Measurements from ENCODE around the gene DAP. TPM values are rescaled to one million over a fixed set of nuclear protein-coding genes. Genes with fewer than 3 reads are reported as not detected.

The DAP gene
- total RNA-seq, 1 experiment from 2014 or later, result 138 TPM

DNA sequence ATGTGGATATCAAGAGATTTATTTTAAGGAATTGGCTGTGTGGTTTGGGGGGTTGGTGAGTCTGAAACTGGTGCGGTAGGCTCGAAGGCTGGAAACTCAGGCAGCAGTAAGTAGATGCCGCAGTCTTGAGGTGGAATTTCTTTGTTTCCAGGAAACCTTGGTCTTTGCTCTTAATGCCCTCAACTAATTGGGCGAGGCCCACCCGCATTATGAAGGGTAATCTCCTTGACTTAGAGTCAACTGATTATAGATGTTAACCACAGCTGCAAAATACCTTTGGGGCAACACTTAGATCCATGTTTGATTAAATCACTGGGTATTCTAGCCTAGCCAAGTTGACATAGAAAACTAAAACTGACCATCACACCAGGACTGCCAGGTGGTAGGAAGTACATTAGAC lies 113.4 kb downstream of the DAP start:
- no TSS peak for BruUV-seq (replicated peaks)
- H3K36me3 Mint-ChIP-seq (ENCODE audit: insufficient read depth, unreplicated experiment), result no peaks in the 10 kb centered on the region
- TF ChIP-seq, protein P1, sequence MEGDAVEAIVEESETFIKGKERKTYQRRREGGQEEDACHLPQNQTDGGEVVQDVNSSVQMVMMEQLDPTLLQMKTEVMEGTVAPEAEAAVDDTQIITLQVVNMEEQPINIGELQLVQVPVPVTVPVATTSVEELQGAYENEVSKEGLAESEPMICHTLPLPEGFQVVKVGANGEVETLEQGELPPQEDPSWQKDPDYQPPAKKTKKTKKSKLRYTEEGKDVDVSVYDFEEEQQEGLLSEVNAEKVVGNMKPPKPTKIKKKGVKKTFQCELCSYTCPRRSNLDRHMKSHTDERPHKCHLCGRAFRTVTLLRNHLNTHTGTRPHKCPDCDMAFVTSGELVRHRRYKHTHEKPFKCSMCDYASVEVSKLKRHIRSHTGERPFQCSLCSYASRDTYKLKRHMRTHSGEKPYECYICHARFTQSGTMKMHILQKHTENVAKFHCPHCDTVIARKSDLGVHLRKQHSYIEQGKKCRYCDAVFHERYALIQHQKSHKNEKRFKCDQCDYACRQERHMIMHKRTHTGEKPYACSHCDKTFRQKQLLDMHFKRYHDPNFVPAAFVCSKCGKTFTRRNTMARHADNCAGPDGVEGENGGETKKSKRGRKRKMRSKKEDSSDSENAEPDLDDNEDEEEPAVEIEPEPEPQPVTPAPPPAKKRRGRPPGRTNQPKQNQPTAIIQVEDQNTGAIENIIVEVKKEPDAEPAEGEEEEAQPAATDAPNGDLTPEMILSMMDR (IDR thresholded peaks at IDR 0.05; ENCODE audit: unreplicated experiment), result no peak
- intact Hi-C loops (cut with micrococcal nuclease; ENCODE audit: unreplicated experiment), result no loop called here
- no peak overlapping the region for H3K4me3 Mint-ChIP-seq (ENCODE audit: low read depth, unreplicated experiment)
- H3K27me3 Mint-ChIP-seq (ENCODE audit: unreplicated experiment), result no peaks in the 10 kb centered on the region
- CTCF ChIA-PET, result no interaction called here
- no peaks in the 10 kb centered on the region for H3K4me1 Mint-ChIP-seq (ENCODE audit: low read depth, unreplicated experiment)
- no peak for DNase-seq
- H3K27ac Mint-ChIP-seq (ENCODE audit: unreplicated experiment), result no peak overlapping the region
- no peaks in the 10 kb centered on the region for H3K9me3 Mint-ChIP-seq (ENCODE audit: low read depth, unreplicated experiment)

DNA sequence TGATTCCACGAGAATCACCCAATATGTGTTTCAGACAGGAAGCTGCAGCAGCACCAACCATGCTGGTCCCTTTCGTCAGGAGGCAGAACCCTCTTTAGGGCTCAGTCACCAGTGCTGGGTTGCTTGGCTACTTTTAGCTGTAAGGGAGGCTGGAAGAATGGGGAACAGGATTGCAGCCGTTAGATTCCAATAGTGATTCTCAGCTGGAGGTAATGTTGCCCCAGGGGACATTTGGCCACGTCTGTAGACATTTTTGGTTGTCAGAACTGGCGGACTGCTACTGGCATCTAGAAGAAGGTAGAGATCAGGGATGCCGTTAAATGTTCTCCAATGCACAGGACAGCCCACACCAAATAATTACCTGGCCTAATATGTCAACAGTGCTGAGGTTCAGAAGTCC lies 115.4 kb downstream of the DAP start:
- H3K27ac Mint-ChIP-seq (ENCODE audit: unreplicated experiment), result no peak overlapping the region
- no peaks in the 10 kb centered on the region for H3K4me1 Mint-ChIP-seq (ENCODE audit: low read depth, unreplicated experiment)
- intact Hi-C loops (cut with micrococcal nuclease; ENCODE audit: unreplicated experiment), result no loop called here
- no peak overlapping the region for H3K4me3 Mint-ChIP-seq (ENCODE audit: low read depth, unreplicated experiment)
- no peak for DNase-seq
- no peaks in the 10 kb centered on the region for H3K9me3 Mint-ChIP-seq (ENCODE audit: low read depth, unreplicated experiment)
- H3K36me3 Mint-ChIP-seq (ENCODE audit: insufficient read depth, unreplicated experiment), result no peaks in the 10 kb centered on the region
- CTCF ChIA-PET, result no interaction called here
- H3K27me3 Mint-ChIP-seq (ENCODE audit: unreplicated experiment), result no peaks in the 10 kb centered on the region
- no TSS peak for BruUV-seq (replicated peaks)
- TF ChIP-seq, protein P1 (IDR thresholded peaks at IDR 0.05; ENCODE audit: unreplicated experiment), result no peak

DNA sequence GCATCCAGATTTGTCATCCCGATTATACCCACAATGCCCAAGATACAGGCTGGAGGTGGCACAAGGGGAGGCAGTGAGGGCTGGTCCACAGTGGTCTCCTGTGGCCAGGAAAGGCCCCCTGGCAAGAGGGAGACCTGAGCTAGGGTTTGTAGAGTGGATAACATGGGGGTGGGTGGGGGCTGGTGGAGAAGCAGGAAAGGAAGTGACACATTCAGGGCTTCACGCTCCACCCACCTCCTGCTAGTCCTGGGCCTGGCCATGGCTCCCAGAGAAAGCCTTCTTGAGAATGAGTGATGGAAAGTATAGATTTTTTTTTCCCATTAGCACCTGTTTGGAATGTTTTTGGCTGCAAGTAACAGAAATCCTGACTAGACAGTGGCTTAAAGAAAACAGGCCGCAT lies 115.9 kb downstream of the DAP start:
- BruUV-seq (replicated peaks), result no TSS peak
- TF ChIP-seq, protein P1 (IDR thresholded peaks at IDR 0.05; ENCODE audit: unreplicated experiment), result no peak
- CTCF ChIA-PET, result no interaction called here
- Mint-ChIP-seq H3K9me3 (ENCODE audit: low read depth, unreplicated experiment) (no peaks in the 10 kb centered on the region), H3K27me3 (ENCODE audit: unreplicated experiment) (no peaks in the 10 kb centered on the region), H3K4me1 (ENCODE audit: low read depth, unreplicated experiment) (no peaks in the 10 kb centered on the region), H3K4me3 (ENCODE audit: low read depth, unreplicated experiment) (no peak overlapping the region), H3K27ac (ENCODE audit: unreplicated experiment) (no peak overlapping the region), H3K36me3 (ENCODE audit: insufficient read depth, unreplicated experiment) (no peaks in the 10 kb centered on the region)
- intact Hi-C loops (cut with micrococcal nuclease; ENCODE audit: unreplicated experiment), result no loop called here
- DNase-seq, result no peak

DNA sequence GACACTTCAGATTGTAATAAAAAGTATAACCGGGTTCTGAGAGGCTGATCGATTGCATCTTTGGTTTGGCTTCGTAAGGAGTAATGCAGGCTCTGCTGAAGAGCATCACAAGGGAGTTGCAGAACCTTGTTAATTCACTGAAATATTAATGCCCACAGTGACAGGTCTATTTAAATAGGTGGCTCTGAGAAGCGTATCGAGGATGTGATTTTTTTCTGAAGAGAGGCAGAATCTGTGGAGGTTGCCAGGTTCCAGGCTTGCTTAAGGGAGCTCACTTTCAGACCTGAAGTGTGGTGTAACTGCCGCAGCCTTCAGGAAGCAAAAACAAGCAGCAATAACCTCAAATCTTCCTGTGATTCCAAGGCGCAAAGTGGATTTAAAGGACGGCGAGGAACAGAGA lies 116.8 kb downstream of the DAP start:
- H3K36me3 Mint-ChIP-seq (ENCODE audit: insufficient read depth, unreplicated experiment), result no peaks in the 10 kb centered on the region
- H3K9me3 Mint-ChIP-seq (ENCODE audit: low read depth, unreplicated experiment), result no peaks in the 10 kb centered on the region
- no peak overlapping the region for H3K27ac Mint-ChIP-seq (ENCODE audit: unreplicated experiment)
- no peak overlapping the region for H3K4me3 Mint-ChIP-seq (ENCODE audit: low read depth, unreplicated experiment)
- no peaks in the 10 kb centered on the region for H3K4me1 Mint-ChIP-seq (ENCODE audit: low read depth, unreplicated experiment)
- TF ChIP-seq, protein P1 (IDR thresholded peaks at IDR 0.05; ENCODE audit: unreplicated experiment), result no peak
- DNase-seq, result no peak
- no TSS peak for BruUV-seq (replicated peaks)
- CTCF ChIA-PET, result interaction anchor here (0.7 kb wide), 1 partner anchor 167 kb away, joined by 7 read pairs; no protein-coding TSS in a partner anchor
- H3K27me3 Mint-ChIP-seq (ENCODE audit: unreplicated experiment), result no peaks in the 10 kb centered on the region
- intact Hi-C loops (cut with micrococcal nuclease; ENCODE audit: unreplicated experiment), result no loop called here

Data from Calu3 (cell line).